K562 (cell line): ENCODE measurements around the gene PPT2. TPM values are rescaled to one million over a fixed set of nuclear protein-coding genes. Genes with fewer than 3 reads are reported as not detected.

Experiments
- HNRNPLL ChIP-seq: fragments of 200-400 bp; formaldehyde crosslinking; IDR thresholded peaks from 2 replicates; pipeline ENCODE4 v1.6.1; 2017; ENCODE audit warnings: low read length, low read depth, mild to moderate bottlenecking; ENCODE audit not compliant: poor library complexity, severe bottlenecking
- MAFF ChIP-seq: IDR thresholded peaks from 2 replicates; pipeline ENCODE4 v1.6.1; 2012; ENCODE audit warnings: low read length, improper control_type of control experiment
- MITF ChIP-seq: IDR thresholded peaks from 2 replicates; pipeline ENCODE4 v1.6.1; 2014; ENCODE audit warnings: antibody characterized with exemption
- MTA1 ChIP-seq: fragments of 450-650 bp; IDR thresholded peaks from 2 replicates; pipeline ENCODE4 v1.6.1; 2017; ENCODE audit warnings: borderline replicate concordance
- RAD51 ChIP-seq: fragments of 450-650 bp; IDR thresholded peaks from 2 replicates; pipeline ENCODE4 v1.7.1; 2016; ENCODE audit warnings: low read depth, mild to moderate bottlenecking, borderline replicate concordance
- SP2 ChIP-seq: IDR thresholded peaks from 2 replicates; pipeline ENCODE4 v1.6.1; 2011; ENCODE audit warnings: mild to moderate bottlenecking, low read depth, low read length, moderate library complexity; ENCODE audit not compliant: poor library complexity, severe bottlenecking; ENCODE audit errors: extremely low read depth
- ZBTB40 ChIP-seq, 2 experiments: fragments of 450-650 bp in 1 of 2; sonication (generic) in 1 of 2; formaldehyde crosslinking in 1 of 2; IDR thresholded peaks; 2 replicates each; pipeline versions ENCODE4 v1.7.1 to v1.9.0; 2016 to 2022; ENCODE audit warnings: inconsistent platforms in 1 of 2, mild to moderate bottlenecking in 1 of 2, missing genetic modification reagents in 1 of 2
- ZKSCAN3 ChIP-seq: fragments of 250-450 bp; sonication (Bioruptor Pico); IDR thresholded peaks from 2 replicates; pipeline ENCODE4 v1.4.0; 2020
- ZNF24 ChIP-seq: fragments of 450-650 bp; IDR thresholded peaks from 2 replicates; pipeline ENCODE4 v1.6.1; 2016
- polyA plus RNA-seq, 8 experiments: library from polyadenylated mRNA; depleted of rRNA in 4 of 8; stranded (reverse) in 5 of 8; unstranded in 3 of 8; fragments of >200 nt; fragmentation: Nextera tagmentation in 2 of 8; fragmentation: Illumina TruSeq in 1 of 8; extraction: Ambion mirVana in 2 of 8; extraction: Trizol in 1 of 8; gene quantifications; 2 replicates each; pipeline versions ENCODE4 v1.2.1 to v1.2.3, GENCODE V29; 2011 to 2014; ENCODE audit warnings: inconsistent platforms in 1 of 8, missing spikeins in 1 of 8
- total RNA-seq, 7 experiments: library from RNA; depleted of rRNA in 6 of 7; stranded (reverse); fragments of >200 nt in 6 of 7; fragmentation: Illumina TruSeq in 2 of 7; extraction: Trizol in 2 of 7; gene quantifications; 2 replicates each; pipeline versions ENCODE4 v1.2.1 to v1.2.3, GENCODE V29; 2011 to 2021; ENCODE audit warnings: low replicate concordance in 1 of 7
- TF ChIP-seq, protein P1 (sequence below): IDR thresholded peaks from 2 replicates; pipeline ENCODE4 v1.6.1; 2012; ENCODE audit warnings: low read depth, low read length, improper control_type of control experiment, borderline replicate concordance
- TF ChIP-seq, protein P2 (sequence below), 2 experiments: IDR thresholded peaks; 2 replicates each; pipeline ENCODE4 v1.6.1; 2011; ENCODE audit warnings: borderline replicate concordance in 1 of 2, control low read depth in 1 of 2, low read depth in 1 of 2, low read length in 1 of 2, mild to moderate bottlenecking in 1 of 2, mixed read lengths in 1 of 2, moderate library complexity in 1 of 2; ENCODE audit not compliant: insufficient read depth in 1 of 2, insufficient read length in 1 of 2, poor library complexity in 1 of 2, severe bottlenecking in 1 of 2; ENCODE audit errors: extremely low read depth in 1 of 2
- TF ChIP-seq, protein P3 (sequence below): sonication (generic); formaldehyde crosslinking; IDR thresholded peaks from 2 replicates; pipeline ENCODE4 v1.8.0; 2022; ENCODE audit warnings: mild to moderate bottlenecking, missing genetic modification reagents

The PPT2 gene
- total and polyA plus RNA-seq, 9 of the 15 experiments (the other 6 are each of a cell fraction or from before 2014, with no cell fraction given) = 27.4 to 98.8 (median 69.9) TPM

DNA sequence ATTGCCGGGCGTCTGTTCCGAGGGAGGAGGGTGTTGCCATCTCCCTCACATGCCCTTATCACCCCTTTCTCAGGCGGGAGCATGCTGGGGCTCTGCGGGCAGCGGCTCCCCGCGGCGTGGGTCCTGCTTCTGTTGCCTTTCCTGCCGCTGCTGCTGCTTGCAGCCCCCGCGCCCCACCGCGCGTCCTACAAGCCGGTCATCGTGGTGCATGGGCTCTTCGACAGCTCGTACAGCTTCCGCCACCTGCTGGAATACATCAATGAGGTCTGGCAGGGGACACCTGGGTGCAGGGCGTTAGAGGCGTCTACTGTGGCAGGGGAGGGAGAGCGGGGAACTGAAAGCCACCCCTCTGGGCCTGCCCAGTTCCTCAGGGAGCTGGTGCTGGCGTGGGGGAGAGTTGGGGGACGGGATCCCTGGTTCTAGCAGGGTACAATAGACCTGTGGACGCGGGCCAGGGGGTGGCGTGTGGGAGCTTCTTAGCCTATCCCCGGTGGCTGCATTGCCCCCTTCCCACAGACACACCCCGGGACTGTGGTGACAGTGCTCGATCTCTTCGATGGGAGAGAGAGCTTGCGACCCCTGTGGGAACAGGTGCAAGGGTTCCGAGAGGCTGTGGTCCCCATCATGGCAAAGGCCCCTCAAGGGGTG lies 697 bp downstream of the PPT2 start (continued):
- TF ChIP-seq, protein P1, sequence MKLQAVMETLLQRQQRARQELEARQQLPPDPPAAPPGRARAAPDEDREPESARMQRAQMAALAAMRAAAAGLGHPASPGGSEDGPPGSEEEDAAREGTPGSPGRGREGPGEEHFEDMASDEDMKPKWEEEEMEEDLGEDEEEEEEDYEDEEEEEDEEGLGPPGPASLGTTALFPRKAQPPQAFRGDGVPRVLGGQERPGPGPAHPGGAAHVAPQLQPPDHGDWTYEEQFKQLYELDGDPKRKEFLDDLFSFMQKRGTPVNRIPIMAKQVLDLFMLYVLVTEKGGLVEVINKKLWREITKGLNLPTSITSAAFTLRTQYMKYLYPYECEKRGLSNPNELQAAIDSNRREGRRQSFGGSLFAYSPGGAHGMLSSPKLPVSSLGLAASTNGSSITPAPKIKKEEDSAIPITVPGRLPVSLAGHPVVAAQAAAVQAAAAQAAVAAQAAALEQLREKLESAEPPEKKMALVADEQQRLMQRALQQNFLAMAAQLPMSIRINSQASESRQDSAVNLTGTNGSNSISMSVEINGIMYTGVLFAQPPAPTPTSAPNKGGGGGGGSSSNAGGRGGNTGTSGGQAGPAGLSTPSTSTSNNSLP = no peak
- TF ChIP-seq ZNF24 = no peak
- TF ChIP-seq ZBTB40 (IDR thresholded peaks at IDR 0.05) = no peak
- TF ChIP-seq ZBTB40 (CRISPR knock-in tag; IDR thresholded peaks at IDR 0.05) = no peak
- TF ChIP-seq, protein P2, sequence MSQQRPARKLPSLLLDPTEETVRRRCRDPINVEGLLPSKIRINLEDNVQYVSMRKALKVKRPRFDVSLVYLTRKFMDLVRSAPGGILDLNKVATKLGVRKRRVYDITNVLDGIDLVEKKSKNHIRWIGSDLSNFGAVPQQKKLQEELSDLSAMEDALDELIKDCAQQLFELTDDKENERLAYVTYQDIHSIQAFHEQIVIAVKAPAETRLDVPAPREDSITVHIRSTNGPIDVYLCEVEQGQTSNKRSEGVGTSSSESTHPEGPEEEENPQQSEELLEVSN (IDR thresholded peaks at IDR 0.05; ENCODE audit: borderline replicate concordance in 1 of 2, extremely low read depth in 1 of 2, insufficient read depth in 1 of 2, insufficient read length in 1 of 2, low read depth in 1 of 2, low read length in 1 of 2, poor library complexity in 1 of 2, severe bottlenecking in 1 of 2) = peak; percentile 53 to 66
- no peak for TF ChIP-seq HNRNPLL
- TF ChIP-seq MTA1 = no peak
- no peak for TF ChIP-seq RAD51
- no peak for TF ChIP-seq ZKSCAN3 (CRISPR knock-in tag)
- 0 out of 2 replicates have a peak, but pooled peaks have one; percentile 33 for TF ChIP-seq MITF
- no peak for TF ChIP-seq MAFF
- TF ChIP-seq, protein P3, sequence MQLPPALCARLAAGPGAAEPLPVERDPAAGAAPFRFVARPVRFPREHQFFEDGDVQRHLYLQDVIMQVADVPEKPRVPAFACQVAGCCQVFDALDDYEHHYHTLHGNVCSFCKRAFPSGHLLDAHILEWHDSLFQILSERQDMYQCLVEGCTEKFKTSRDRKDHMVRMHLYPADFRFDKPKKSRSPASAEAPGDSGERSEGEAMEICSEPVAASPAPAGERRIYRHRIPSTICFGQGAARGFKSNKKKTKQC (CRISPR knock-in tag) = no peak; the same call in none of the 2 replicates
- TF ChIP-seq SP2 = no peak
